A549 (cell line): ENCODE data around the gene ANKS4B. TPM values are rescaled to one million over a fixed set of nuclear protein-coding genes. Genes with fewer than 3 reads are reported as not detected.

Experiments used
- ATAC-seq, 2 experiments: fragments of 200-7000 bp in 1 of 2; fragments of >200 bp in 1 of 2; cut with Nextera tagmentation in 1 of 2; cut with Tn5 transposase in 1 of 2; 3 replicates each; pipeline versions ENCODE4 v1.8.0 to v1.9.1; 2018 to 2020; ENCODE audit warnings: mild to moderate bottlenecking in 1 of 2, moderate library complexity in 1 of 2
- CTCF ChIA-PET: fragments of 300-600 bp; sonication (Branson Sonifier 250); formaldehyde crosslinking; extraction: SDS; loops from one replicate; lab custom pipeline; 2021; ENCODE audit warnings: antibody characterized with exemption, inconsistent platforms; lab: Yijun Ruan, JAX
- POLR2A ChIA-PET: fragments of 350-600 bp; formaldehyde crosslinking; extraction: SDS; loops from one replicate; lab custom pipeline; 2021; ENCODE audit warnings: antibody characterized with exemption, inconsistent platforms; lab: Yijun Ruan, JAX
- DNase-seq, 2 experiments: peaks; one replicate each; pipeline versions ENCODE4 v3.0.0 to v3.0.0-alpha.2; 2011 to 2016; ENCODE audit warnings: low read depth in 1 of 2, low spot score in 1 of 2
- FAIRE-seq: peaks from 2 replicates; lab custom pipeline; 2011; peaks lifted over from hg19 to GRCh38; lab: Jason Lieb, UNC
- H3K27ac ChIP-seq, 2 experiments: fragments of >200 bp; sonication (Bioruptor Twin); formaldehyde crosslinking; 3 replicates each; pipeline ENCODE4 v1.5.1; 2016 to 2017
- H3K4me1 ChIP-seq: fragments of >200 bp; sonication (Bioruptor Twin); formaldehyde crosslinking; 3 replicates; pipeline ENCODE4 v1.6.1; 2016
- H3K4me2 ChIP-seq: fragments of >200 bp; sonication (Bioruptor Twin); formaldehyde crosslinking; 3 replicates; pipeline ENCODE4 v1.6.1; 2016
- H3K4me3 ChIP-seq: fragments of >200 bp; sonication (Bioruptor Twin); formaldehyde crosslinking; 3 replicates; pipeline ENCODE4 v1.5.1; 2016
- H3K9me3 ChIP-seq: fragments of >200 bp; sonication (Bioruptor Twin); formaldehyde crosslinking; 3 replicates; pipeline ENCODE4 v1.6.1; 2016
- CHD2 ChIP-seq: fragments of 150-350 bp; IDR thresholded peaks from 2 replicates; pipeline ENCODE4 v1.6.1; 2014; ENCODE audit warnings: low read length; ENCODE audit not compliant: partially characterized antibody
- FOSB ChIP-seq: fragments of 250-450 bp; sonication (Bioruptor Pico); IDR thresholded peaks from 2 replicates; pipeline ENCODE4 v1.5.0; 2020; ENCODE audit warnings: mild to moderate bottlenecking, moderate library complexity
- FOSL2 ChIP-seq, 2 experiments: fragments of 450-650 bp in 1 of 2; fragments of >200 bp in 1 of 2; sonication (Bioruptor Twin) in 1 of 2; formaldehyde crosslinking; IDR thresholded peaks; 2 replicates each; pipeline versions ENCODE4 v1.5.0 to v1.6.1; 2016 to 2020; ENCODE audit warnings: mild to moderate bottlenecking in 1 of 2, moderate library complexity in 1 of 2
- FOXS1 ChIP-seq: fragments of 250-450 bp; sonication (Bioruptor Pico); IDR thresholded peaks from 2 replicates; pipeline ENCODE4 v1.5.0; 2020; ENCODE audit warnings: mild to moderate bottlenecking, moderate library complexity
- GATA3 ChIP-seq: IDR thresholded peaks from 2 replicates; pipeline ENCODE4 v1.6.1; 2012; ENCODE audit warnings: borderline replicate concordance
- HOXA7 ChIP-seq: fragments of 250-450 bp; sonication (Bioruptor Pico); IDR thresholded peaks from 2 replicates; pipeline ENCODE4 v1.5.0; 2020; ENCODE audit warnings: mild to moderate bottlenecking, moderate library complexity
- HOXB13 ChIP-seq: fragments of 250-450 bp; sonication (Bioruptor Pico); IDR thresholded peaks from 2 replicates; pipeline ENCODE4 v1.5.0; 2020; ENCODE audit warnings: low read depth, mild to moderate bottlenecking, moderate library complexity
- JUN ChIP-seq, 2 experiments: fragments of >200 bp; sonication (Bioruptor Twin); formaldehyde crosslinking; IDR thresholded peaks; 2 replicates in 1 of 2; 3 replicates in 1 of 2; pipeline ENCODE4 v1.6.1; 2016 to 2017
- JUNB ChIP-seq: fragments of >200 bp; sonication (Bioruptor Twin); formaldehyde crosslinking; IDR thresholded peaks from 2 replicates; pipeline ENCODE4 v1.6.1; 2016
- MAFK ChIP-seq: fragments of 450-650 bp; IDR thresholded peaks from 2 replicates; pipeline ENCODE4 v1.6.1; 2014; ENCODE audit not compliant: partially characterized antibody
- MYC ChIP-seq: IDR thresholded peaks from 2 replicates; pipeline ENCODE4 v1.6.1; 2012; ENCODE audit warnings: mild to moderate bottlenecking, inconsistent platforms, low read length, improper control_type of control experiment, borderline replicate concordance
- NPAS2 ChIP-seq: fragments of 250-450 bp; sonication (Bioruptor Pico); IDR thresholded peaks from 2 replicates; pipeline ENCODE4 v1.8.0; 2022; ENCODE audit warnings: mild to moderate bottlenecking, moderate library complexity, borderline replicate concordance
- NR3C1 ChIP-seq: fragments of >200 bp; sonication (Bioruptor Twin); formaldehyde crosslinking; IDR thresholded peaks from 3 replicates; pipeline ENCODE4 v1.6.1; 2017
- PBX3 ChIP-seq: IDR thresholded peaks from 2 replicates; pipeline ENCODE4 v1.6.1; 2012
- RFX5 ChIP-seq: fragments of 450-650 bp; IDR thresholded peaks from 2 replicates; pipeline ENCODE4 v1.7.1; 2014; ENCODE audit warnings: antibody characterized with exemption, mild to moderate bottlenecking, moderate library complexity
- SREBF2 ChIP-seq: fragments of 450-650 bp; IDR thresholded peaks from 2 replicates; pipeline ENCODE4 v1.6.1; 2014; ENCODE audit warnings: mild to moderate bottlenecking, moderate library complexity
- TFCP2L1 ChIP-seq: fragments of 250-450 bp; sonication (Bioruptor Pico); IDR thresholded peaks from 2 replicates; pipeline ENCODE4 v1.5.0; 2021; ENCODE audit warnings: mild to moderate bottlenecking
- TP53 ChIP-seq: fragments of 250-450 bp; sonication (Bioruptor Pico); IDR thresholded peaks from 2 replicates; pipeline ENCODE4 v1.5.0; 2021; ENCODE audit warnings: mild to moderate bottlenecking, moderate library complexity
- ZC3H11A ChIP-seq: fragments of 450-650 bp; IDR thresholded peaks from 2 replicates; pipeline ENCODE4 v1.6.1; 2014; ENCODE audit warnings: antibody characterized with exemption, mild to moderate bottlenecking
- ZNF302 ChIP-seq: fragments of 250-450 bp; sonication (Bioruptor Pico); IDR thresholded peaks from 2 replicates; pipeline ENCODE4 v1.9.0; 2021; ENCODE audit warnings: inconsistent platforms, mild to moderate bottlenecking, moderate library complexity
- WGBS: methylation state at CpG from one replicate; pipeline ENCODE4 v1.1.6; 2017; ENCODE audit errors: missing lambda C conversion rate; 5-methylcytosine and 5-hydroxymethylcytosine counted together
- polyA plus RNA-seq, 4 experiments: library from polyadenylated mRNA; depleted of rRNA in 3 of 4; stranded (reverse); fragments of >200 nt; fragmentation: RNase III in 1 of 4; extraction: RNeasy Plus Mini Kit Qiagen cat#74134 plus additional on column Dnase treatment in 1 of 4; gene quantifications; 2 replicates in 3 of 4; 3 replicates in 1 of 4; pipeline ENCODE4 v1.2.3, GENCODE V29; 2011 to 2017
- TF ChIP-seq, protein P1 (sequence below): fragments of 450-650 bp; IDR thresholded peaks from 2 replicates; pipeline ENCODE4 v1.6.1; 2014; ENCODE audit warnings: antibody characterized with exemption
- TF ChIP-seq, protein P2 (sequence below): fragments of >200 bp; sonication (Bioruptor Twin); formaldehyde crosslinking; IDR thresholded peaks from 3 replicates; pipeline ENCODE4 v1.5.1; 2016
- TF ChIP-seq, protein P3 (sequence below): fragments of 250-450 bp; sonication (Bioruptor Pico); IDR thresholded peaks from 2 replicates; pipeline ENCODE4 v1.5.0; 2021; ENCODE audit warnings: mild to moderate bottlenecking, moderate library complexity, borderline replicate concordance
- TF ChIP-seq, protein P4 (sequence below): fragments of >200 bp; sonication (Bioruptor Twin); formaldehyde crosslinking; IDR thresholded peaks from 2 replicates; pipeline ENCODE4 v1.6.1; 2016
- TF ChIP-seq, protein P5 (sequence below): IDR thresholded peaks from 2 replicates; pipeline ENCODE4 v1.6.1; 2012

The ANKS4B gene
- polyA plus RNA-seq, 2 of the 4 experiments (the other 2 are of a cell fraction): 0.27 to 1.8 TPM

DNA sequence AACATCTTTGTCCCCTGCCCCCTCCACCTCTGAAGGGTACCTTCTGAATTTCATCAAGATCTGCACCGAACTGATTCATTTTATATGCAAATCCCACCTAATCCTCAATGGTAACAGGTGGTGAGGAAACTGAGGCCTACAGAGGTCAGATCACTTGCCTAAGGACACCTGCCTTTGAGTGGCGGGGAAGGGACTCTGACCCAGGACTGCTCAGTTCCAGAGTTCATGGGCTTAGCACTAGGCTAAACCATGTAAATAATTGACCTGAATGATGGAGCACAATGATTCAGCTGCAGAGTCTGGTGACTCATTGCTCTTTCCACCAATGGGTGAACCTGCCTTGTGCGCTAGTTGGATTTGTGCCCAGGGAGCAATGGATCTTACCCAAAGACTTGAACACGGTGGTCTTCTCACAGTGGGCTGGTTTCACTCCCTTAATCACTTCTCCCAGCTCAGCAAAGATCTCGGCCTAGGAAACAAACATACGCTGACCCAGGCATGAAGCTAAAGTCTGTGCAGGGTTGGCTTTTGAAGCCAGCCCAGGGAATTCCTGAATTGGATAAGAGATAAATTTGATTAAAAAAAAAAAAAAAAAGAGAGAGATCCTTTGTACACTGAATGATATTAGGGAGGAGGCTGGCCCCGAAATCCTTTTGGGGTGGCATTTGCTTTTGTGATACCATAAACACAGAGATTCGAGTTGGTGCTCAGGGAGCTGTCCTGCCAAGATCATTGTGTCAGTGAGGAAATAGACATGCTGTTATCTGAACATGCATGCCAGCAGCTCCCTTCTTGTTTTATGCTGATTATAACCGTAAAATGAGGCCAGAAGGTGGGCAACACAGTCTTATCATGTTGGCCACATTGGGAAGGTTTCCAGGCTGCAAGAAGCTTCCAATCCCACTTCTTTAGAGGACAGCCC lies 27.6 kb downstream of the ANKS4B start:
- FAIRE-seq: peak; percentile 79
- ChIA-PET POLR2A (interaction anchor here (0.6 to 1.4 kb wide), 3 partner anchors 23 to 1009 kb away, joined by 3 to 5 read pairs (median 3); no protein-coding TSS in a partner anchor), CTCF (interaction anchor here (0.6 to 2.1 kb wide), 9 partner anchors 9 to 104 kb away, joined by 3 to 12 read pairs (median 4); partner anchors contain the start of gene CRYM)
- Histone ChIP-seq H3K4me1 (peaks cover 42% of the 10 kb centered on the region), H3K27ac (peak overlapping the region; percentile 83 to 89), H3K9me3 (no peaks in the 10 kb centered on the region), H3K4me2 (peak overlapping the region; percentile 81), H3K4me3 (peak overlapping the region; percentile 14; the same call in 2 of the 3 replicates)
- TF ChIP-seq JUNB: peak; percentile 44; the same call in 1 of the 2 replicates
- no peak for TF ChIP-seq RFX5
- TF ChIP-seq FOSL2 (IDR thresholded peaks at IDR 0.05): peak; percentile 79
- peak; percentile 95 for TF ChIP-seq FOSL2 (CRISPR knock-in tag; IDR thresholded peaks at IDR 0.05)
- TF ChIP-seq, protein P1, sequence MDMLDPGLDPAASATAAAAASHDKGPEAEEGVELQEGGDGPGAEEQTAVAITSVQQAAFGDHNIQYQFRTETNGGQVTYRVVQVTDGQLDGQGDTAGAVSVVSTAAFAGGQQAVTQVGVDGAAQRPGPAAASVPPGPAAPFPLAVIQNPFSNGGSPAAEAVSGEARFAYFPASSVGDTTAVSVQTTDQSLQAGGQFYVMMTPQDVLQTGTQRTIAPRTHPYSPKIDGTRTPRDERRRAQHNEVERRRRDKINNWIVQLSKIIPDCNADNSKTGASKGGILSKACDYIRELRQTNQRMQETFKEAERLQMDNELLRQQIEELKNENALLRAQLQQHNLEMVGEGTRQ: no peak
- TF ChIP-seq MYC: no peak
- no peak for TF ChIP-seq HOXB13 (CRISPR knock-in tag)
- TF ChIP-seq CHD2: no peak
- TF ChIP-seq HOXA7 (CRISPR knock-in tag): no peak
- TF ChIP-seq SREBF2: no peak
- TF ChIP-seq ZC3H11A: no peak
- TF ChIP-seq, protein P2, sequence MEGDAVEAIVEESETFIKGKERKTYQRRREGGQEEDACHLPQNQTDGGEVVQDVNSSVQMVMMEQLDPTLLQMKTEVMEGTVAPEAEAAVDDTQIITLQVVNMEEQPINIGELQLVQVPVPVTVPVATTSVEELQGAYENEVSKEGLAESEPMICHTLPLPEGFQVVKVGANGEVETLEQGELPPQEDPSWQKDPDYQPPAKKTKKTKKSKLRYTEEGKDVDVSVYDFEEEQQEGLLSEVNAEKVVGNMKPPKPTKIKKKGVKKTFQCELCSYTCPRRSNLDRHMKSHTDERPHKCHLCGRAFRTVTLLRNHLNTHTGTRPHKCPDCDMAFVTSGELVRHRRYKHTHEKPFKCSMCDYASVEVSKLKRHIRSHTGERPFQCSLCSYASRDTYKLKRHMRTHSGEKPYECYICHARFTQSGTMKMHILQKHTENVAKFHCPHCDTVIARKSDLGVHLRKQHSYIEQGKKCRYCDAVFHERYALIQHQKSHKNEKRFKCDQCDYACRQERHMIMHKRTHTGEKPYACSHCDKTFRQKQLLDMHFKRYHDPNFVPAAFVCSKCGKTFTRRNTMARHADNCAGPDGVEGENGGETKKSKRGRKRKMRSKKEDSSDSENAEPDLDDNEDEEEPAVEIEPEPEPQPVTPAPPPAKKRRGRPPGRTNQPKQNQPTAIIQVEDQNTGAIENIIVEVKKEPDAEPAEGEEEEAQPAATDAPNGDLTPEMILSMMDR: no peak
- no peak for TF ChIP-seq TFCP2L1 (CRISPR knock-in tag)
- TF ChIP-seq GATA3: no peak
- TF ChIP-seq MAFK: peak; percentile 38
- TF ChIP-seq, protein P3, sequence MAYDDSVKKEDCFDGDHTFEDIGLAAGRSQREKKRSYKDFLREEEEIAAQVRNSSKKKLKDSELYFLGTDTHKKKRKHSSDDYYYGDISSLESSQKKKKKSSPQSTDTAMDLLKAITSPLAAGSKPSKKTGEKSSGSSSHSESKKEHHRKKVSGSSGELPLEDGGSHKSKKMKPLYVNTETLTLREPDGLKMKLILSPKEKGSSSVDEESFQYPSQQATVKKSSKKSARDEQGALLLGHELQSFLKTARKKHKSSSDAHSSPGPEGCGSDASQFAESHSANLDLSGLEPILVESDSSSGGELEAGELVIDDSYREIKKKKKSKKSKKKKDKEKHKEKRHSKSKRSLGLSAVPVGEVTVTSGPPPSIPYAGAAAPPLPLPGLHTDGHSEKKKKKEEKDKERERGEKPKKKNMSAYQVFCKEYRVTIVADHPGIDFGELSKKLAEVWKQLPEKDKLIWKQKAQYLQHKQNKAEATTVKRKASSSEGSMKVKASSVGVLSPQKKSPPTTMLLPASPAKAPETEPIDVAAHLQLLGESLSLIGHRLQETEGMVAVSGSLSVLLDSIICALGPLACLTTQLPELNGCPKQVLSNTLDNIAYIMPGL: no peak
- no peak for TF ChIP-seq FOSB (CRISPR knock-in tag)
- no peak for TF ChIP-seq FOXS1 (CRISPR knock-in tag)
- no peak for TF ChIP-seq NPAS2
- TF ChIP-seq PBX3: no peak
- TF ChIP-seq, protein P4, sequence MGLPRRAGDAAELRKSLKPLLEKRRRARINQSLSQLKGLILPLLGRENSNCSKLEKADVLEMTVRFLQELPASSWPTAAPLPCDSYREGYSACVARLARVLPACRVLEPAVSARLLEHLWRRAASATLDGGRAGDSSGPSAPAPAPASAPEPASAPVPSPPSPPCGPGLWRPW: no peak
- no peak for TF ChIP-seq ZNF302 (CRISPR knock-in tag)
- TF ChIP-seq JUN (IDR thresholded peaks at IDR 0.05): peak in 1 of 2 experiments; percentile 18; a peak in 1 of 5 replicates
- TF ChIP-seq TP53: no peak
- no peak for TF ChIP-seq NR3C1
- TF ChIP-seq, protein P5, sequence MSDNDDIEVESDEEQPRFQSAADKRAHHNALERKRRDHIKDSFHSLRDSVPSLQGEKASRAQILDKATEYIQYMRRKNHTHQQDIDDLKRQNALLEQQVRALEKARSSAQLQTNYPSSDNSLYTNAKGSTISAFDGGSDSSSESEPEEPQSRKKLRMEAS: peak; percentile 43
- 7% methylated on average over 9 of the region's 9 CpGs for WGBS
- peak; percentile 98 to 99 for ATAC-seq
- peak; percentile 89 to 94 for DNase-seq
